Activated naive CD8-positive, alpha-beta T cell (primary cell): Measurements from ENCODE around the gene MST1.

Experiments used
- H3K27ac Mint-ChIP-seq: one replicate; pipeline ENCODE4 v1.8.0; 2021; ENCODE audit warnings: mixed read lengths
- H3K27me3 Mint-ChIP-seq: one replicate; pipeline ENCODE4 v1.8.0; 2021; ENCODE audit warnings: mixed read lengths
- H3K36me3 Mint-ChIP-seq: one replicate; pipeline ENCODE4 v1.8.0; 2021; ENCODE audit warnings: mixed read lengths
- H3K4me1 Mint-ChIP-seq: one replicate; pipeline ENCODE4 v1.8.0; 2021; ENCODE audit warnings: low read depth, mixed read lengths
- H3K4me3 Mint-ChIP-seq: one replicate; pipeline ENCODE4 v1.8.0; 2021; ENCODE audit warnings: mild to moderate bottlenecking, mixed read lengths
- H3K9me3 Mint-ChIP-seq: one replicate; pipeline ENCODE4 v1.8.0; 2021; ENCODE audit warnings: low read depth, mixed read lengths

The MST1 gene

DNA sequence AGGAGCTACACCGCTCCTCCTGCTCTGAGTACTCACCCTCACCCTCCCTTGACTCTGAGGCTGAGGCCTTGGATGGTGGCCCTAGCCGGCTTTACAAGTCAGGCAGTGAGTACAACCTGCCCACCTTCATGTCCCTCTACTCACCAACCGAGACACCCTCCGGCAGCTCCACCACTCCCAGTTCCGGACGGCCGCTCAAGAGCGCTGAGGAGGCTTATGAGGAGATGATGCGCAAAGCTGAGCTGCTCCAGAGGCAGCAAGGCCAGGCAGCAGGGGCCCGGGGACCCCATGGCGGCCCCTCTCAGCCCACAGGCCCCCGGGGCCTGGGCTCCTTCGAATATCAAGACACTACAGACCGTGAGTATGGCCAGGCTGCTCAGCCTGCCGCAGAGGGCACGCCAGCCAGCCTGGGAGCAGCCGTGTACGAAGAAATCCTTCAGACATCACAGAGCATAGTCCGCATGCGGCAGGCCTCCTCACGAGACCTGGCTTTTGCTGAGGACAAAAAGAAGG, 36.3 kb downstream of the MST1 start:
- no peaks in the 10 kb centered on the region for H3K9me3 Mint-ChIP-seq

DNA sequence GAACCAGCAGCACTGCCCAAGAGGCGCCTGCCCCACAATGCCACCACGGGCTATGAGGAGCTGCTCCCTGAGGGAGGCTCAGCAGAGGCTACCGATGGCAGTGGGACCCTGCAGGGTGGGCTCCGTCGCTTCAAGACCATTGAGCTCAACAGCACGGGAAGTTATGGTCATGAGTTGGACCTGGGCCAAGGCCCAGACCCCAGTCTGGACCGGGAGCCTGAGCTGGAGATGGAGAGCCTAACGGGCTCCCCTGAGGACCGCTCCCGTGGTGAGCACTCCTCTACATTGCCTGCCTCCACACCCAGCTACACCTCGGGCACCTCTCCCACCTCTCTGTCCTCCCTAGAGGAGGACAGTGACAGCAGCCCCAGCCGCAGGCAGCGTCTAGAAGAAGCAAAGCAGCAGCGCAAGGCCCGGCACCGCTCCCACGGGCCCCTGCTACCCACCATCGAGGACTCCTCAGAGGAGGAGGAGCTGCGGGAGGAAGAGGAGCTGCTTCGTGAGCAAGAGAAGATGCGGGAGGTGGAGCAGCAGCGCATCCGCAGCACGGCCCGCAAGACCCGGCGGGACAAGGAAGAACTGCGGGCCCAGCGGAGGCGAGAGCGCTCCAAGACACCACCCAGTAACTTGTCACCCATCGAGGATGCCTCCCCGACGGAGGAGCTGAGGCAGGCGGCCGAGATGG, 36.9 kb downstream of the MST1 start:
- Mint-ChIP-seq H3K27ac (no peak overlapping the region), H3K9me3 (no peaks in the 10 kb centered on the region), H3K4me1 (no peaks in the 10 kb centered on the region), H3K4me3 (no peak overlapping the region), H3K36me3 (no peaks in the 10 kb centered on the region), H3K27me3 (no peaks in the 10 kb centered on the region)

More for the DNA sequence above, 36.3 kb downstream of the MST1 start:
- Mint-ChIP-seq H3K4me1 (no peaks in the 10 kb centered on the region), H3K27me3 (no peaks in the 10 kb centered on the region), H3K4me3 (no peak overlapping the region), H3K36me3 (no peaks in the 10 kb centered on the region), H3K27ac (no peak overlapping the region)

DNA sequence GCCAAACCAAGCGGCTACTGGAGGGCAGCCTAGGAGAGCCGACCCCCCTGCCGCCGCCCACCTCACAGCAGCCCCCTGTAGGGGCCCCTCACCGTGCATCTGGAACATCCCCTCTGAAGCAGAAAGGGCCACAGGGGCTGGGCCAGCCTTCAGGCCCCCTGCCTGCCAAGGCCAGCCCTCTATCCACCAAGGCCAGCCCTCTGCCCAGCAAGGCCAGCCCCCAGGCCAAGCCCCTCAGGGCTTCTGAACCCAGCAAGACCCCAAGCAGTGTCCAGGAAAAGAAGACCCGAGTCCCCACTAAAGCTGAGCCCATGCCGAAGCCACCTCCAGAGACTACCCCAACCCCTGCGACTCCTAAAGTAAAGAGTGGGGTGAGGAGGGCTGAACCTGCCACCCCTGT, 38.6 kb downstream of the MST1 start:
- no peaks in the 10 kb centered on the region for H3K36me3 Mint-ChIP-seq
- no peak overlapping the region for H3K27ac Mint-ChIP-seq
- H3K4me1 Mint-ChIP-seq = no peaks in the 10 kb centered on the region
- H3K27me3 Mint-ChIP-seq = no peaks in the 10 kb centered on the region
- no peak overlapping the region for H3K4me3 Mint-ChIP-seq
- no peaks in the 10 kb centered on the region for H3K9me3 Mint-ChIP-seq

DNA sequence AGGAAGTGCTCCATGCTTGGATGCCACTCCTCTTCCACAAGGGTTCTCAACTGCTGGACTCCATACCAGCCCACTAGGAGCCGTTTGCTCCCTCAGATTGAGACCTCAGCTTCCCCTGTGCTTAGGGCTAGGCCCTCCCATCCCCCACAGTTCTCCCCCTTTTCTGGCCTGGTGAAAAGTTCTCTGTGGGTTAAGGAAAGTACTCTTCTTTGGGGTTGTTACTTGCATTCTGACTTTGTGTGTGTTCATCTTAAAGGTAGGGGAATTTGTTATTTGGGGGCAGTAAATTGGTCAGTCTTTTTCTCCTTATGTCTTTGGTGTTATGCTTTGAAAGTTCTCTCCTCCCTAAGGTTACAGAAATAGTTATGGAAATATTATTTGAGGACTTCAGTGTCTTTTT, 39.1 kb downstream of the MST1 start:
- no peaks in the 10 kb centered on the region for H3K27me3 Mint-ChIP-seq
- no peaks in the 10 kb centered on the region for H3K36me3 Mint-ChIP-seq
- H3K27ac Mint-ChIP-seq = no peak overlapping the region
- H3K4me3 Mint-ChIP-seq = no peak overlapping the region
- H3K9me3 Mint-ChIP-seq = no peaks in the 10 kb centered on the region
- no peaks in the 10 kb centered on the region for H3K4me1 Mint-ChIP-seq

DNA sequence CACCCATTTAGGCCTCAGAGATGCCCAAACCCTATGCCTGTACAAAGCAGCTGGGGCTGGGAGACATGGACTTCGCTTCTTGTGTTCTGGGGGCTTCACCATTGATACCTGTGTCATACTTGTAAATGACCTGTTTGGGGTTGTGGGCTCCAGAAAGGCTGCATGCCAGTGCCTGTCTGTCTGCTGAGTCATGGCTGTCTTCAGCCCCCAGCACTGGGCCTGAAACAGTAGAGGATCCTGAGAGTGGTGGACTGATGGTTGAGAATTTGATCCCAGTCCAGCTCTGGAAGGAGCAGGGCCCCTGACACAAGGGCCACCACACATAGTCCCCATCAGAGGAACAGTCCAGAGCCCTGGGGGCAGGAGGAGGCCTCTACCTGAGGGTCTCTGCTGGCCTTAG, 39.7 kb downstream of the MST1 start:
- Mint-ChIP-seq H3K9me3 (no peaks in the 10 kb centered on the region), H3K4me1 (no peaks in the 10 kb centered on the region), H3K4me3 (no peak overlapping the region), H3K27ac (no peak overlapping the region), H3K36me3 (no peaks in the 10 kb centered on the region), H3K27me3 (no peaks in the 10 kb centered on the region)

DNA sequence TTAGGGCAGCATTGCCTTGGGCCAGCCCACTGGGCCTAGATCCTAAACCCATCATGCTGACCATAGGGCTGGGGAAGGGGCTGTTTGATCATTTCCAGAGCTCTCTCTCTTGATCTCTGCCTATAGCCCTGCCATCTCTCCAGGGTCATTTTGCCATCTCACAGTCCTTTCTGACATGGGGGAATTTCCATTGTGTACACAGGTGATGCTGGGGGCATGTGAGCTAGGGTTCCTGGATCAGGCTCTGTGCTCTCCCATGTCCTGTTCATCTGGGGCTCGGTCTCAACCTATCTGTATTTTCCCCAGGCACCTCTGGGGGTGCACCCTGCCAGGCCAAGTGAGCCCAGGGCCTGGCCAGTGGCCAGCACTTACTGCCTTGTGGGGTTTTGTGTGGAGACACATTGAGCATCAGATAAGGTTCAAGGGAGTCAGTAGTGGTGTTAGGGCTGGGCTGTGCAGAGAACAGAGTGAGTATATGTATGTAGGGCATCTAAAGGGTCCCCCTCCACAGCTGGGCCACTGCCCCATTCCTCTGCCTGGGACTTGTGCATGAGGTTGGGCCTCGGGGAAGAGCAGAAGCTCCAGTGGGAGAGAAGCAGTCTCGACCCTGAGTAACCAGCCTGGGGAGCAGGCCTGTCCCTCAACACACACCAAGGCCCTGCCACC, 40.8 kb downstream of the MST1 start:
- Mint-ChIP-seq H3K4me3 (no peak overlapping the region), H3K4me1 (no peaks in the 10 kb centered on the region), H3K27ac (no peak overlapping the region), H3K9me3 (no peaks in the 10 kb centered on the region), H3K27me3 (no peaks in the 10 kb centered on the region), H3K36me3 (no peaks in the 10 kb centered on the region)

DNA sequence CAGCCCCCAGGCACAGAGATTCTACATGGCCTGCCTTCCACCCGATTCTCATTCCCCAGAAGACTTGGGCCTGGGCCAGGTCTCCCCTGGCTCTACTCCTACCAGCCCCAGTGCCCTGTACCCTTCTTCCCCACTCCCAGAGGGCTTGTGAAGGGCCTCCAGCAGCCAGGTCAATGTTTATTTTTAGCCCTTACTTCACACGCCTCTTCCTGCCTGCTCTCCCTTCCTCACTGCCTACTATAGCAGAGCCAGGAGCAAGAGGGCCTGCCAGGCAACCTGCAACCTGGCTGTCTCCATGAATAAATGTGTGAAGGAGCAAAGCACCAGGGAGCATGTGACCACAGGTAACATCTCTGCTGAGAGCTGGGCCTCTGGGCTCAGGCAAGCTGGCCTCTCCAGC, 41.5 kb downstream of the MST1 start:
- H3K27me3 Mint-ChIP-seq = no peaks in the 10 kb centered on the region
- no peak overlapping the region for H3K27ac Mint-ChIP-seq
- H3K4me3 Mint-ChIP-seq = no peak overlapping the region
- no peaks in the 10 kb centered on the region for H3K36me3 Mint-ChIP-seq
- H3K9me3 Mint-ChIP-seq = no peaks in the 10 kb centered on the region
- H3K4me1 Mint-ChIP-seq = no peaks in the 10 kb centered on the region

DNA sequence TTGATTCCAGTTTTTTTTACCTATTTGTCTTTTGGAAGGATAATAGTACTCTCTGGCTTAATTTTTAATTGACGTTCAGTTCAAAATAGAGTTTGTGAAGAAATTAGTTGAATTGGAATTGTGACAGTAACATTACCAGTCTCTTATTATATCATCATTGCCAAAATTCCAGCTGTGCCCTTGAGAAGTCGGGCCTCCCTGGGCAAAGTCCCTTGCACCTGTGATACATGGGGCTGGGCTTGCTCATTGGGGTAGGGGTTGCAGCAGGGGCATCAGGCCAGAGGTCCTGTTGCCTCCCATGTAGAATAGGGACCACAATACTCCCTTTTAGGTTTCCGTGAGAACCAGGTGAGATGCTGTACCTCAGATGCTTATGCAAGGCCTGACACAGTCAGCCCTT, 43.0 kb downstream of the MST1 start:
- no peaks in the 10 kb centered on the region for H3K9me3 Mint-ChIP-seq
- no peaks in the 10 kb centered on the region for H3K36me3 Mint-ChIP-seq
- no peak overlapping the region for H3K4me3 Mint-ChIP-seq
- no peak overlapping the region for H3K27ac Mint-ChIP-seq
- no peaks in the 10 kb centered on the region for H3K4me1 Mint-ChIP-seq
- H3K27me3 Mint-ChIP-seq = no peaks in the 10 kb centered on the region

DNA sequence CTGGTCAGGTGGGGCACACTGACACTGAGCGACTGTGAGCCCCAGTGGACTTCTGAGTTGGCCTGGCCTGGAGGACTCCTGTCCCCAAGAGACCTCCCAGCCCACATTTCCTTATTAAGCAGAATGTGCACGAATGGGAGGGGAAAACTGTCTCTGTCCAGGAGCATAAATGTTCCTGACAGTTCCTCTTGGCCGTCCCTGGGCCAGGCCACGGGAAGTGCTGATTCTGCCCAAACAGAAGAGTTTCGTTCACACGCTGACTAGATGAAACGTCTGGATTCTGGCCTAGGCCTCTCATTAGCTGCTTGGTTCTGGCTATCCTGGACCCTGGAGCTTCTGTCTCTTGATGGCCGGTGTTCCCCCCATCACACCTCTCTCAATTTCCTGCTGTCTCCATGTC, 44.6 kb downstream of the MST1 start:
- no peaks in the 10 kb centered on the region for H3K9me3 Mint-ChIP-seq
- H3K27ac Mint-ChIP-seq = no peak overlapping the region
- H3K4me3 Mint-ChIP-seq = no peak overlapping the region

DNA sequence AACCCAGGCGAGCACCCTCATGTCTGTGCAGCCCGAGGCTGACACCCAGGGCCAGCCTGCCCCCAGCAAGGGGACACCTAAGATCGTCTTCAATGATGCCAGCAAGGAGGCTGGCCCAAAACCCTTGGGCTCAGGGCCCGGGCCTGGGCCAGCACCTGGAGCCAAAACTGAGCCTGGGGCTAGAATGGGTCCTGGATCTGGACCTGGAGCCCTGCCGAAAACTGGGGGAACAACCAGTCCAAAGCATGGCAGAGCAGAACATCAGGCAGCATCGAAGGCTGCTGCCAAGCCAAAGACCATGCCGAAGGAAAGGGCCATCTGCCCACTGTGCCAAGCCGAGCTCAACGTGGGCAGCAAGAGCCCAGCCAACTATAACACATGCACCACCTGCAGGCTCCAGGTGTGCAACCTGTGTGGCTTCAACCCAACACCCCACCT, 46.5 kb downstream of the MST1 start:
- Mint-ChIP-seq H3K27ac (no peak overlapping the region), H3K9me3 (no peaks in the 10 kb centered on the region), H3K4me3 (no peak overlapping the region), H3K36me3 (no peaks in the 10 kb centered on the region), H3K4me1 (no peaks in the 10 kb centered on the region), H3K27me3 (no peaks in the 10 kb centered on the region)

More for the DNA sequence above, 44.6 kb downstream of the MST1 start:
- H3K36me3 Mint-ChIP-seq = no peaks in the 10 kb centered on the region
- no peaks in the 10 kb centered on the region for H3K4me1 Mint-ChIP-seq
- H3K27me3 Mint-ChIP-seq = no peaks in the 10 kb centered on the region

DNA sequence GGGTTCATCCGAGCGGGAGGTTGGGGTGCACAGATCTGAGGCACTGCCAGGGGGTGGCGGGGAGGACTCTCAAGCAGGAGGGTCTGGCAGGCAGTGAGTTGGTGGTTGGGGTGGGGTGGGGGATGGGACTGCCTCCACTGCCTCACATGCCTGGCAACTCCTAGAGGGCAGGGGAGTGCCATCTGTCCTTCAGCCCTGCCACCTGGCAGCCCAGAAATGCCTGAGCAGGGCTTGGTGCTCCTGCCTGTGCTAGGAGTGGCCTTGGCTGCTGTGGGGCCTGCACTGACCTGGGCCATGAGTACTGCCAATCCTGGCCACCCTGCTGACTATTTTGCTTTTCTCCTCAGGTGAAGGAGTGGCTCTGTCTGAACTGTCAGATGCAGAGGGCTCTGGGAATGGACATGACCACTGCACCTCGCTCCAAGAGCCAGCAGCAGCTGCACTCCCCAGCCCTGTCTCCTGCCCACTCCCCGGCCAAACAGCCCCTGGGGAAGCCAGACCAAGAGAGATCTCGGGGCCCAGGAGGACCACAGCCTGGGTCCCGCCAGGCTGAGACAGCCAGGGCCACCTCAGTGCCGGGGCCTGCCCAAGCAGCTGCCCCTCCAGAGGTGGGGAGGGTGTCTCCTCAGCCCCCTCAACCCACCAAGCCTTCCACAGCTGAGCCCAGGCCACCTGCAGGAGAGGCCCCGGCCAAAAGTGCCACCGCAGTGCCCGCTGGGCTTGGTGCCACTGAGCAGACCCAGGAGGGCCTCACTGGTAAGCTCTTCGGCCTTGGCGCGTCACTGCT, 47.2 kb downstream of the MST1 start:
- H3K36me3 Mint-ChIP-seq = no peaks in the 10 kb centered on the region
- no peak overlapping the region for H3K4me3 Mint-ChIP-seq
- H3K27ac Mint-ChIP-seq = no peak overlapping the region
- no peaks in the 10 kb centered on the region for H3K4me1 Mint-ChIP-seq
- no peaks in the 10 kb centered on the region for H3K27me3 Mint-ChIP-seq
- no peaks in the 10 kb centered on the region for H3K9me3 Mint-ChIP-seq

DNA sequence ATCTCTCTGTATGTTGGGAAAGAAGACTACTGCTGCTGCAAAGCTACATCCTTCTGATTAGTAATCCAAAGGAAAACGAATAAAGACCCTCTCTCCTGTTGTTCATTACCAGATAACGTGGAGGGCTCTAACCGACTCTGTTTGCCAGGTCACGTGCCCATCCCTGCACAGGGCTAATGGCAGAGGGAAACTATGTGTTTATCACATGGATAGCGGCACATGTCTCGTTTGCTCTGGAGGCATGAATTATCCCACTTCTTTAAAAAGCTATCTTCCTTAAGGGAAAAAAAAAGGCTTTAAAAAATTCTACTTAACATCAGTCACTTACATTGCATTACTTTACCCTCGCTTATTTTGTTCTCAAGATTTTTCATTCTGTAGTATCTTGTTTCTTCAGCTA, 48.0 kb downstream of the MST1 start:
- Mint-ChIP-seq H3K9me3 (no peaks in the 10 kb centered on the region), H3K27me3 (no peaks in the 10 kb centered on the region), H3K4me1 (no peaks in the 10 kb centered on the region), H3K36me3 (no peaks in the 10 kb centered on the region), H3K27ac (no peak overlapping the region), H3K4me3 (no peak overlapping the region)

DNA sequence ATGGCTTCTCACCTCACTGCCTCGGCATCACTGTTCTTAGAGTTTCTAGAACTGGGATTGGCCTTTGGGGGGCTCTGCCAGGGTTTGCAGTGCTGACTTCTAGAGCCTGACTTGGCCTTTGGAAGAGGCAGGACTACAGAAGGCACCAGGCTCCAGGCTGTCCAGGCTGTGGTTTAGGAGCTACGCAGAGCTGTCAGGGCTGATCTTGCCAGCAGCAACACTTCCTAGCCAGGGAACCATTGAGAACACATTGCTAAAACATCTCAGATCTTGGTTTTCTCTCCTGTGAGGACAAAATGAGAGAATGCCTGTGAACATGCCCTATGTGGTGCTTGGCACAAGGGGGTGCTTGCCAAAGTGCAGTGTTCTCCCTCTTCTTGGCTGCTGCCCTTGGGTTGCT, 49.7 kb downstream of the MST1 start:
- H3K4me1 Mint-ChIP-seq = no peaks in the 10 kb centered on the region
- H3K27ac Mint-ChIP-seq = no peak overlapping the region
- no peaks in the 10 kb centered on the region for H3K36me3 Mint-ChIP-seq
- no peaks in the 10 kb centered on the region for H3K9me3 Mint-ChIP-seq
- H3K4me3 Mint-ChIP-seq = no peak overlapping the region
- H3K27me3 Mint-ChIP-seq = no peaks in the 10 kb centered on the region

DNA sequence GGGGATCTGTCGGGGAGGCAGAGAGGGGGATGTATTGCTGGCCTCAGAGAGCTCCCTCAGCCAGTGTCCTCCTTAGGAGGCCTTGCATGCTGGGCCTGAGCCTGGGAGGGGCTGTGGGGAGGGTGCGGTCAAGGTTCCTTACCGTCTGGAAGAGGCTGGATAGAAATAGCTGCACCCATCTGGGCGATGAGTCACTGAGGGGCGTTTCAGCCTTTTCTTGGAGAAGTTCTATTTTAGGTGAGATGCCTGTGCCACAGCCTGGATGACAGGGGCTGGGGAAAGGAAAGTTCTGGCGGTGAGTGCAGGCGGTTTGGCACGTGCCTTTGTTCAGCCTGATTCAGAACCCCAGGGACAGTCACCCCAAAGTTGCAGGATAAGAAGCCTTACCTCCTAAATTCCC, 50.8 kb downstream of the MST1 start:
- no peaks in the 10 kb centered on the region for H3K36me3 Mint-ChIP-seq
- H3K27ac Mint-ChIP-seq = no peak overlapping the region
- no peaks in the 10 kb centered on the region for H3K27me3 Mint-ChIP-seq
- H3K4me1 Mint-ChIP-seq = no peaks in the 10 kb centered on the region
- no peak overlapping the region for H3K4me3 Mint-ChIP-seq
- no peaks in the 10 kb centered on the region for H3K9me3 Mint-ChIP-seq

DNA sequence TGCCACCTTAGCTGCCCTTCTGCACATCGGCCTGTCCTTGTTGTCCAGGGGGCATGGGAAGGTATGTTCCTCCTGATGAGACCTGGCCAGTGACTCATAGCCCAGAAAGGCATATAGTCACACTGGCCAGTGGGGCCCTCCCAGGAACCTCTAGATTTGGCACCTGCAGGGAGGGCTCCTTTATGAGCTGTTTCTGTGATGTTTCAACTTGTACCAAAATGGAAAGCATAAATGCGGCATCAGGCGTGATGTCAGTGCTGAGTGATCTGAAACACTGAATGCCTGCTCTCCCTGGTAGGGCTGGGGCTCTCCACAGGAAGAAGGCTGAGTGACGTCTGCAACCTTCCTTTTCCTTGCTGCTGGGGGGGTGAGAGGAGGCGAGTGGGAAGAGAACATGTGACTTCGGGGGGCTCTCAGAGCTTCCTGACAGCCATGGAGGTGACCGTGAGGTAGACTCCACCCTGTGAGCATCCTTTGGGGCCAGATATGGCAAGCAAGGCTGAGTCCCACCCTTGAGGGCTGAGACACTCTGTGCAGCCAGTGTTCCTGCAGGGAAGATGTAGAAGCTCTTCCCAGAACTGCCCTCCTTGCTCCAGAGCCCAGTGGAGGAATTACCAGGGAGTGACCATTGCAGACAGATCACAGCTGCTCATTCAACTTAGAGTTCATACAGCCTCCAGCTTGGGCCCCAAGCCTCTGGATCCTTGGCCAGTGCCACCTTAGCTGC, 52.2 kb downstream of the MST1 start:
- H3K4me1 Mint-ChIP-seq = no peaks in the 10 kb centered on the region
- no peak overlapping the region for H3K27ac Mint-ChIP-seq
- H3K27me3 Mint-ChIP-seq = no peaks in the 10 kb centered on the region
- no peaks in the 10 kb centered on the region for H3K36me3 Mint-ChIP-seq
- H3K9me3 Mint-ChIP-seq = no peaks in the 10 kb centered on the region
- no peak overlapping the region for H3K4me3 Mint-ChIP-seq
